HG03342 (cell line): ENCODE data around the gene PMF1.
"Not testable (repeated sequence)": the region's sequence is repeated elsewhere in the genome, so short reads cannot be mapped to it uniquely, and the experiment has no call there.

Experiments used
- ATAC-seq: cut with Tn5 transposase; IDR thresholded peaks from one replicate; pipeline ENCODE4 v1.9.1; 2021; ENCODE audit warnings: mild to moderate bottlenecking, moderate library complexity; ENCODE audit not compliant: unreplicated experiment

The PMF1 gene

GRCh38 chr1:156212833-156213643 is at the start of gene PMF1:
Gene PMF1 (plus strand): TSS chr1:156213007. CDS start chr1:156213016, 9 bp downstream.
- ATAC-seq, result peak; percentile 83

- ATAC-seq, result no peak
Measured at GRCh38 chr1:156163712-156164111, 49.1 kb upstream of the PMF1 start.

- no peak for ATAC-seq
Measured at GRCh38 chr1:156164125-156164831, 48.5 kb upstream of the PMF1 start.

GRCh38 chr1:156165083-156165482 is 47.7 kb upstream of the PMF1 start:
- no peak for ATAC-seq

- no peak for ATAC-seq
Measured at GRCh38 chr1:156167536-156167935, 45.3 kb upstream of the PMF1 start.

- no peak for ATAC-seq
Measured at GRCh38 chr1:156172696-156173470, 39.9 kb upstream of the PMF1 start.

- no peak for ATAC-seq
Measured at GRCh38 chr1:156176610-156177210, 36.1 kb upstream of the PMF1 start.

- no peak for ATAC-seq
Measured at GRCh38 chr1:156177919-156178654, 34.7 kb upstream of the PMF1 start.

- no peak for ATAC-seq
Measured at GRCh38 chr1:156180471-156180870, 32.3 kb upstream of the PMF1 start.

- ATAC-seq, result not testable (repeated sequence)
Measured at GRCh38 chr1:156181391-156181924, 31.3 kb upstream of the PMF1 start.

- not testable (repeated sequence) for ATAC-seq
Measured at GRCh38 chr1:156182010-156182779, 30.6 kb upstream of the PMF1 start.

- not testable (repeated sequence) for ATAC-seq
Measured at GRCh38 chr1:156186347-156187177, 26.2 kb upstream of the PMF1 start.

- ATAC-seq, result not testable (repeated sequence)
Measured at GRCh38 chr1:156190265-156190664, 22.5 kb upstream of the PMF1 start.

- ATAC-seq, result no peak
Measured at GRCh38 chr1:156191292-156191964, 21.4 kb upstream of the PMF1 start.

GRCh38 chr1:156193208-156193487 is 19.7 kb upstream of the PMF1 start:
- no peak for ATAC-seq

GRCh38 chr1:156193488-156194299 is 19.1 kb upstream of the PMF1 start, which contains the start of gene SLC25A44:
Gene SLC25A44 (plus strand): TSS chr1:156194104. CDS start chr1:156199848, 5,744 bp downstream.
- ATAC-seq, result peak; percentile 94

- ATAC-seq, result peak; percentile 3
Measured at GRCh38 chr1:156194300-156194652, 18.5 kb upstream of the PMF1 start.
